GM23338 (cell line): ENCODE results near the gene LGALS7. TPM values are rescaled to one million over a fixed set of nuclear protein-coding genes. Genes with fewer than 3 reads are reported as not detected.

ENCODE experiments used
- CREB1 ChIP-seq: fragments of 250-450 bp; sonication (Bioruptor Pico); IDR thresholded peaks from 2 replicates; pipeline ENCODE4 v1.5.0; 2020; ENCODE audit warnings: low read depth, mild to moderate bottlenecking, moderate library complexity
- CTCF ChIP-seq, 2 experiments: fragments of 200-600 bp in 1 of 2; sonication (generic) in 1 of 2; conservative IDR thresholded peaks; 2 replicates each; pipeline versions ENCODE4 v1.5.1 to v1.6.1; 2016 to 2017; ENCODE audit warnings: antibody characterized with exemption in 2 of 2, low read depth in 2 of 2, mild to moderate bottlenecking in 2 of 2, moderate library complexity in 1 of 2
- EZH2 ChIP-seq: fragments of 200-600 bp; sonication (generic); IDR thresholded peaks from one replicate; pipeline ENCODE4 v1.8.0; 2017; ENCODE audit warnings: antibody characterized with exemption, mild to moderate bottlenecking, low read depth; ENCODE audit not compliant: unreplicated experiment
- NANOG ChIP-seq: IDR thresholded peaks from 2 replicates; pipeline ENCODE4 v1.6.1; 2016; ENCODE audit warnings: antibody characterized with exemption, borderline replicate concordance
- POLR2AphosphoS5 ChIP-seq: IDR thresholded peaks from 2 replicates; pipeline ENCODE4 v1.6.1; 2016; ENCODE audit warnings: antibody characterized with exemption, low read depth
- ZNF331 ChIP-seq: fragments of 250-450 bp; sonication (Bioruptor Pico); IDR thresholded peaks from 2 replicates; pipeline ENCODE4 v1.5.0; 2020; ENCODE audit warnings: low read depth, mild to moderate bottlenecking, moderate library complexity
- polyA plus RNA-seq: library from polyadenylated mRNA; unstranded; fragments of >200 nt; fragmentation: Nextera tagmentation; extraction: Ambion mirVana; gene quantifications from 2 replicates; pipeline ENCODE4 v1.2.1, GENCODE V29; 2016
- total RNA-seq: library from RNA; depleted of rRNA; stranded (reverse); fragments of >200 nt; shearing (Covaris generic); gene quantifications from 2 replicates; pipeline ENCODE4 v1.2.3, GENCODE V29; 2014
- TF ChIP-seq, protein P1 (sequence below): fragments of 250-450 bp; sonication (Bioruptor Pico); IDR thresholded peaks from 2 replicates; pipeline ENCODE4 v1.5.0; 2020; ENCODE audit warnings: mild to moderate bottlenecking, moderate library complexity

The LGALS7 gene
- total and polyA plus RNA-seq, 2 experiments from 2014 or later = 1.6 TPM; not detected in 1

DNA sequence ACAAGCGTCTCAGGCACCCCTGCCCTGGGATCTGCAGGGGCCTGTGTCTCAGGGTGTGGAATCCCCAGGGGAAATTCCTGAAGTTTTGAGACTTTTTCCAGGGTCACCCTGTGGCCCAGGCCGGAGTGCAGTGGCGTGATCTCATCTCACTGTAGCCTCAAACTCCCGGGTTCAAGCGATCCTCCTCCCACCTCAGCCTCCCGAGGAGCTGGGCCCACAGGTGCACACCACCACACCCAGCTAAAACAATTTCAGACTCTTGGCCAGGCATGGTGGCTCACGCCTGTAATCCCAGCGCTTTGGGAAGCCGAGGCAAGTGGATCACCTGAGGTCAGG is 33.1 kb downstream of the LGALS7 start (continued):
- TF ChIP-seq, protein P1, sequence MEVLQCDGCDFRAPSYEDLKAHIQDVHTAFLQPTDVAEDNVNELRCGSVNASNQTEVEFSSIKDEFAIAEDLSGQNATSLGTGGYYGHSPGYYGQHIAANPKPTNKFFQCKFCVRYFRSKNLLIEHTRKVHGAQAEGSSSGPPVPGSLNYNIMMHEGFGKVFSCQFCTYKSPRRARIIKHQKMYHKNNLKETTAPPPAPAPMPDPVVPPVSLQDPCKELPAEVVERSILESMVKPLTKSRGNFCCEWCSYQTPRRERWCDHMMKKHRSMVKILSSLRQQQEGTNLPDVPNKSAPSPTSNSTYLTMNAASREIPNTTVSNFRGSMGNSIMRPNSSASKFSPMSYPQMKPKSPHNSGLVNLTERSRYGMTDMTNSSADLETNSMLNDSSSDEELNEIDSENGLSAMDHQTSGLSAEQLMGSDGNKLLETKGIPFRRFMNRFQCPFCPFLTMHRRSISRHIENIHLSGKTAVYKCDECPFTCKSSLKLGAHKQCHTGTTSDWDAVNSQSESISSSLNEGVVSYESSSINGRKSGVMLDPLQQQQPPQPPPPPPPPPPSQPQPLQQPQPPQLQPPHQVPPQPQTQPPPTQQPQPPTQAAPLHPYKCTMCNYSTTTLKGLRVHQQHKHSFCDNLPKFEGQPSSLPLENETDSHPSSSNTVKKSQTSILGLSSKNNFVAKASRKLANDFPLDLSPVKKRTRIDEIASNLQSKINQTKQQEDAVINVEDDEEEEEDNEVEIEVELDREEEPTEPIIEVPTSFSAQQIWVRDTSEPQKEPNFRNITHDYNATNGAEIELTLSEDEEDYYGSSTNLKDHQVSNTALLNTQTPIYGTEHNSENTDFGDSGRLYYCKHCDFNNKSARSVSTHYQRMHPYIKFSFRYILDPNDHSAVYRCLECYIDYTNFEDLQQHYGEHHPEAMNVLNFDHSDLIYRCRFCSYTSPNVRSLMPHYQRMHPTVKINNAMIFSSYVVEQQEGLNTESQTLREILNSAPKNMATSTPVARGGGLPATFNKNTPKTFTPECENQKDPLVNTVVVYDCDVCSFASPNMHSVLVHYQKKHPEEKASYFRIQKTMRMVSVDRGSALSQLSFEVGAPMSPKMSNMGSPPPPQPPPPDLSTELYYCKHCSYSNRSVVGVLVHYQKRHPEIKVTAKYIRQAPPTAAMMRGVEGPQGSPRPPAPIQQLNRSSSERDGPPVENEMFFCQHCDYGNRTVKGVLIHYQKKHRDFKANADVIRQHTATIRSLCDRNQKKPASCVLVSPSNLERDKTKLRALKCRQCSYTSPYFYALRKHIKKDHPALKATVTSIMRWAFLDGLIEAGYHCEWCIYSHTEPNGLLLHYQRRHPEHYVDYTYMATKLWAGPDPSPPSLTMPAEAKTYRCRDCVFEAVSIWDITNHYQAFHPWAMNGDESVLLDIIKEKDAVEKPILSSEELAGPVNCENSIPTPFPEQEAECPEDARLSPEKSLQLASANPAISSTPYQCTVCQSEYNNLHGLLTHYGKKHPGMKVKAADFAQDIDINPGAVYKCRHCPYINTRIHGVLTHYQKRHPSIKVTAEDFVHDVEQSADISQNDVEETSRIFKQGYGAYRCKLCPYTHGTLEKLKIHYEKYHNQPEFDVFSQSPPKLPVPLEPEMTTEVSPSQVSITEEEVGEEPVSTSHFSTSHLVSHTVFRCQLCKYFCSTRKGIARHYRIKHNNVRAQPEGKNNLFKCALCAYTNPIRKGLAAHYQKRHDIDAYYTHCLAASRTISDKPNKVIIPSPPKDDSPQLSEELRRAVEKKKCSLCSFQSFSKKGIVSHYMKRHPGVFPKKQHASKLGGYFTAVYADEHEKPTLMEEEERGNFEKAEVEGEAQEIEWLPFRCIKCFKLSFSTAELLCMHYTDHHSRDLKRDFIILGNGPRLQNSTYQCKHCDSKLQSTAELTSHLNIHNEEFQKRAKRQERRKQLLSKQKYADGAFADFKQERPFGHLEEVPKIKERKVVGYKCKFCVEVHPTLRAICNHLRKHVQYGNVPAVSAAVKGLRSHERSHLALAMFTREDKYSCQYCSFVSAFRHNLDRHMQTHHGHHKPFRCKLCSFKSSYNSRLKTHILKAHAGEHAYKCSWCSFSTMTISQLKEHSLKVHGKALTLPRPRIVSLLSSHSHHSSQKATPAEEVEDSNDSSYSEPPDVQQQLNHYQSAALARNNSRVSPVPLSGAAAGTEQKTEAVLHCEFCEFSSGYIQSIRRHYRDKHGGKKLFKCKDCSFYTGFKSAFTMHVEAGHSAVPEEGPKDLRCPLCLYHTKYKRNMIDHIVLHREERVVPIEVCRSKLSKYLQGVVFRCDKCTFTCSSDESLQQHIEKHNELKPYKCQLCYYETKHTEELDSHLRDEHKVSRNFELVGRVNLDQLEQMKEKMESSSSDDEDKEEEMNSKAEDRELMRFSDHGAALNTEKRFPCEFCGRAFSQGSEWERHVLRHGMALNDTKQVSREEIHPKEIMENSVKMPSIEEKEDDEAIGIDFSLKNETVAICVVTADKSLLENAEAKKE (CRISPR knock-in tag) = no peak
- TF ChIP-seq POLR2AphosphoS5 (no peak), EZH2 (no peak), CREB1 (CRISPR knock-in tag) (no peak), CTCF (conservative IDR thresholded peaks at IDR 0.05; ENCODE audit: low read depth in 2 of 2) (no peak), NANOG (no peak), ZNF331 (CRISPR knock-in tag) (no peak)
